ENCODE data around the gene GAS7.

The GAS7 gene

DNA sequence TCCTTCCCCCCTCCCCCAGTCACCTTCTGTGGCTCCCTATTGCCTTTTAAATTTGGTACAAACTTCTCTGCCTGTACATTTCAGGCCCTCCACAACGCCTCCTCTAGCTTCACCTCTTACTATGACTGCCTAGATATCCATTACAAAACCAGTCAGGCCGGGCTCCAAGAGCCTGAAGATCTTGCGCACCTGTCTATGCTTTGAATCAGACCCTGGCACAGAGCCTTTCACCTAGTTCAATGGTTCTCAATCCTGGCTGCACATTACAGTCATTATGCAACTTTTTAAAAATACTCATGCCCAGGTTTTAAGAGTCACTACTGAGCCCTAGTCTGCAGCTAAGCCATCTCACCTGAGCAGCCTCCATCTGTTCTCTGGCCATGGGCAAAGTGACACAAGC is 1.6 kb upstream of the GAS7 start:
- DNase-seq: no peak

DNA sequence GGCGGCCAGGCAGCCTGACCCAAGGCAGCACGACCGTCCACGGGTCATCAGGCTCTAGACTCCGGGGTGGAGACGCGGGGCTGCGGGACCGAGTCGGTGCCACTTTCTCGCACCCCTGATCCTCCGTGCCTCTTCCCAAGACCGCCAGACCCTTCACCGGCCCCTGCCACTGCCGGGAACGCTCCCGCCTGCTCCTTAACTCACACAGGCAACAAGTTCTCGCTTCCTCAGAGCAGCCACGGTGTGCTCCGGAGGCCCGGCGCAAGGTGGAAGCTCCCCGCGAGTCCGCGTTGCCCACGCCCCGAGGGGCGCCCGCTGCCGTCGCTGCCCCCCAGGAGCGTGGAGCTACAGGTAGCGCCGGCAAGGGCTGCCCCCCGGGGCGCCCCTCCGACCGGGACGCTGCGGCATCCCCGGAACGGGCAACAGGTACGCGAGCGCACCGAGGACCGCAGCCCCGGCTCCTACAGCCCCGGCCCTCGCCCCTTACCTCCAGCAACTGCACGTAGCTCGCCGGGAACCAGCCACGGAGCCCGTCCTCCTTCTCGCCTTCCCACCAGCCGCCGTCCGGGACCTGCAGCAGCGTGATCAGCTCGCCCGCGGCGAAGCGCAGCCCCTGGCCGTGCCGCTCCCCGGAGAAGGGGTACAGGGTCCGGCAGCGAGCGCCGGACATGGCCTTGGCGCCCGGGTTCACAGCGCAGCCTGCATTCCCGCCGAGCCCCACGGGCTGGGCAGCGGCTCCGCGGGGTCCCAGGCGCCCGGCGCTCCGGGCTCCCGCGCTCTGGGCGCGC is 491 bp downstream of the GAS7 start:
- DNase-seq: no peak

DNA sequence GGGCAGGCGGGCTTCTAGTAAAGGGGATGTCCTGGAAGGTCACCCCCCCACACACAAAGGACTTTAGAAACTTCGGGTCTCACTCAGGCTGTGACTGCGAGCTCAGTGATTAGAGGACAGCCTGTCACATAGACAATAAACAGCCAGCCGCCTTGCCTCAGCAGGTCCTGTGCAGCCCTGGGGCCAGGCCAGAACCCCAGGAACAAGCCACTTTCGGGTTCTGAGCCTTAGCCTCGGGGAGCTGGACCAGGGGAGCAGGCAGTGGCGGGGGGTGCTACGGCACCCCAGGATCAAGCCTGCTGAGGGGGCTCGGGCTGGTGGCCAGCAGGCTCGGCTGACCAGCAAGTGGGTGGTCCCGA is 1.1 kb downstream of the GAS7 start:
- no peak for DNase-seq

DNA sequence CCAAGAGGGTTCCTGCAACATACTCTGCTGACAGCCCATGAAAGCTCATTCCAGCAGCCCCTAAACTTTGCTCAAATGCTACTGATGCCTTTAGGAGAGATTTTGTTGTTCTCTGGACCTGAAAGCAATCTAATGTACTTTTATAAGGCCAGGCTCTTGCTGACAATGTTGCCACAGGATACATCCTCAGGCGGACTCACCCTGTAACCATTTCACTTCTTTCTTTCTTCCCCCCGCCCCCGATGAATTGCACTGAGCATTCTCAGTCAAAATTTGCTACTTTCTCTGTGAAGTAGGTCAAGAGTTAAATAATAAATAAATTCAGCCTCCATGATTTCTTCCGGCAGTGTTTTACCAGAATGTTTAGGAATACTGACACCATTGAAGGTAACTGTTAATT is 1.5 kb downstream of the GAS7 start:
- DNase-seq: no peak

DNA sequence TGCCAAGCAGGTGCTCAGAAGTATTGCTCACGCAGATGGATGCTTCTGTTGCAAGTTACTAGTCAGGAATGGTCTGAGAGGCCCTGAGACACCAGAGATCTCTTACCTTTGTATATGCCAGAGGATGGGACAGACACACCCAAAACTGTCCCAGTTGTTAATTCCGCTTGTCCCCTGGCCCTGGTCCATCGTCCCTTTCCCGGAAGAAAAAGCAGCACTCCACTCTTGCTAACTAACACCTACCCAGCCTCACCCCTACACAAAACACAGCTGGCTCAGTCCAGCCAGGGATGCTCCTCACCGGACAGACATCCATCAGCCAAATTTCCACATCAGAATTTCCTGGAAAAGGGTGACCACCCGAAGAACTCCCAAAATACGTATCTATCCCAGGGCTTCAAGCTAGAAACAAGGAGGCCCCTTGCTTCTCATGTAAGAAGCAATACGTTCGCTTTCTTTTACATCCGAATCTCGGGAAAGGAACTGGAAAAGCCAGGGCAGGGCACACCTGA is 2.0 kb downstream of the GAS7 start:
- no peak for DNase-seq

DNA sequence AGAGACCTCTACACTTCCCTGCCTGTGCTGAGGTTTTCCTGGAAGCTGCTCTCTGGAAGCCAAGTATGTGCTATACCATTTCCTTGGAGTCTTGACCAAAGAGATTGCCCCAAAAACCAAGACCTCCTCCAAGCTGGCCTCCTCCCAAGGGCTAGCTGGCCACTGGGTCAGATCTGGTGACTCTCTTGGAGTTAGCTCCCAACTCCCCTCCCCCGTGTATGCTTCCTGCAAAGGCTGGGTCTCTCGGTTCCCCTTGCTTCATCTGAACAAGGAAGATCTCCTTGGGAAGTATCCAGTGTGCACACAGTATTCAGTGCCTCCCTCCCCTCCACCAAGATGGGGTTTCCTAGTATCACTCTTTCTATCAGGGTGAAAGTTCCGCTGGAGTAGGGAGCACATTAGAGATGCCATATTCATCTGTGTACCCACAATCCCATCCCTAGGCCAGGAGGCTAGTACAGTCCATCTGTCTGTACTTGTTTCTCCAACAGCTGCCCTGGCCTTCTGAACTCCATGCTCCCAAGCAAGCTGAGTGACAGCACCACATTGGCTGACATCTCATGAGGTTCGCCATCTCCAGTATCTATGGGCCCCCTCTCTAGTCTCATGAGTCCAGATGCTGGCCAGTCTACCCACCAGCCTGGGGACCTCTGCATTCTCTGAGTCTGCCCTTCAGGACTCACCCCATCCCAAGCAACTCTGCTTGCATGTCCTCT is 3.2 kb downstream of the GAS7 start:
- DNase-seq: no peak

DNA sequence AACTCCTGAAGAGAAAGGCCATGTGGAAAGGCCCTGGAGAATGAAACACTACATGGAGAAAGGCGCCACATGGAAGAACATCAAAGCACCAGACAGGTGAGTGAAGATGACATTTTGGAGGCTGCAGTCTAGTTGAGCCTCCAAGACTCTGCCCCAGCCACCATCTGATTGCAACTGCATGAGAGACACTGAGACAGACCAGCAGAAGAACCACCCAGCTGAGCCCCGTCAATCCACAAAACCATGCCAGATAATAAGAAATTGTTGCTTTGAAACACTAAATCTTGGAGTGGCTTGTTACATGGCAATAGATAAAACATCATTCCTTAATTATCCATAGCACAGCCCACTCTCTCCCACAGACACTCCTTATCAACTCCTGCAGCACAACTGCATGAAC is 4.8 kb downstream of the GAS7 start:
- no peak for DNase-seq

DNA sequence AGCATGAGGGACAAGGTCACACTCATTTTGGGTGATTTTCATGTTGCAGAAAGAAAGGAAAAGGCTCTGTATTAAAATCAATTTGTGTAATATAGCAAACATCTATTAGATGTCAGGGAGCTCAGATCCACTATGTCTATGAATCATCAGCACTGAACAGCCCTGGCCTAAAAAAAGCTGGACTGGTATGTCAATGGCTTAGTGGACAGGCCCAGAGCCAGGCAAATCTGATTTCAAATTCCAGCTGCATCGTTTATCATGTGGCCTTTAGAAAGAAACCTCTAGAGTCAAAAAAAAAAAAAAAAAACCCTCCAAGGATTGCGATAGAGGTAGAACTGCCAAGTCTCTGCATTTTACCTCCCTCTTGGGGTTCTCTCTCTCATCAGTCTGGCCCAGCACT is 5.4 kb downstream of the GAS7 start:
- no peak for DNase-seq

DNA sequence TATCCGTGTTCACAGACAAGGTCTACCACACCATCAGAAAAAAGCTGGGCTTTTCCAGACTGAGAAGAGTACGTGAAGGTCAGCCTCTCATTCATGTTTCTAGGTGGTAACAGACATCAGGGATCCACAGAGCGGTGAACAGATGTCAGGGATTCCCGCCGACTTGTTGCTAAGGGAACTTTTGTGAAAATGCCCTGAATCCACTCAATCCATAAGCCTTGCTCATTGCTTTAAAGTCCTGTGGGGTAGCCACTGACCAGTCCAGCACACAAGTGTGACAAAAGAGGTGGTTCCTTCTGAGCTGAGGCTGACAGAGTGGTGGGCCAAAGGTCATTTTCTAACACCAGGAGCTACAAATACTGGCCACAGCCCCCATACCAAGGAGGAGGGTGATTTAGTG is 5.9 kb downstream of the GAS7 start:
- DNase-seq: no peak

DNA sequence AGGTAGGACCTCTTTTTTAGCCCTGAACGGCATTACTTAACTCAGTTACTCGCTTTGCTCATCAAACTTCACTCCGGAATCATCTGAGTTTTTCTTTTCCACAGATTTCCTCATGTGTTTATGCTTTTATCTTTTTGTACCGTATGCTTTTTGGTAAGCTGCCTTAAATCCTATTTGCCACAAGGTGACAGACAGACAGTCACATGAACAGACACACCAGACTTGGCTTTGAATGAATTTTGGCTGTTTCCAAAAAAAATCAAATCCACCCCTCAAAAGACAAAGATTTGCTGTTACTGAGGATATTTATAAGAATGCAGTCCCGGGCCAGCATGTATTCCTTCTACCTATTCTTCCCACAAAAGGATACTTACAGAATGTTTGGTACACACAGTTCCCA is 10.9 kb downstream of the GAS7 start:
- no peak for DNase-seq

DNA sequence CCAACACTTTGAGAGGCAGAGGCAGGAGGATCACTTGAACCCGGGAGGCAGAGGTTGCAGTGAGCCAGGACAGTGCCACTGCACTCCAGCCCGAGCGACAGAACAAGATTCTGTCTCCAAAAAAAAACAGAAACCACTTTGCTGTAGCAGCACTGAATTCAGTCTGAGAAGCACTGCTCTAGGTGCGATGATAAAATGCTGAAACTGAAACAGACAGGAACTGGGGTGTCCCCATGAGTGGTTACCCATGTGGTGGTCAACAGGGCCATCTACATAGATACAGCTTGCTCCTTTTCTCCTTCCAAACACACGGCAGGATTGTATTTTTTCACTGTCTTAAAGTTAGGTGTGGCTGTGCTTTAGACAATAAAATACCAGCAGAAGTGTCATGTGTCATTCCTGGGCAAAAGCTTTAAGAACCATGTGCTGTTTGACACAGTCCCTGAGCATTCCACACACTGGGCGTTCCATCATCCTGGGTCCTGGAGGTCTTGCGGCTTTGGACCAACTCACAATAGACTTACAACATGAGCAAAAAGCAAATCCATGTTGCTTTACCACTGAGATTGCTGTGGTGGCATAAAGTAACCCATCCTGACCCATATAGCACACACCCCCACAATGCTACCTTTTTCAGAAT is 11.5 kb downstream of the GAS7 start:
- no peak for DNase-seq

DNA sequence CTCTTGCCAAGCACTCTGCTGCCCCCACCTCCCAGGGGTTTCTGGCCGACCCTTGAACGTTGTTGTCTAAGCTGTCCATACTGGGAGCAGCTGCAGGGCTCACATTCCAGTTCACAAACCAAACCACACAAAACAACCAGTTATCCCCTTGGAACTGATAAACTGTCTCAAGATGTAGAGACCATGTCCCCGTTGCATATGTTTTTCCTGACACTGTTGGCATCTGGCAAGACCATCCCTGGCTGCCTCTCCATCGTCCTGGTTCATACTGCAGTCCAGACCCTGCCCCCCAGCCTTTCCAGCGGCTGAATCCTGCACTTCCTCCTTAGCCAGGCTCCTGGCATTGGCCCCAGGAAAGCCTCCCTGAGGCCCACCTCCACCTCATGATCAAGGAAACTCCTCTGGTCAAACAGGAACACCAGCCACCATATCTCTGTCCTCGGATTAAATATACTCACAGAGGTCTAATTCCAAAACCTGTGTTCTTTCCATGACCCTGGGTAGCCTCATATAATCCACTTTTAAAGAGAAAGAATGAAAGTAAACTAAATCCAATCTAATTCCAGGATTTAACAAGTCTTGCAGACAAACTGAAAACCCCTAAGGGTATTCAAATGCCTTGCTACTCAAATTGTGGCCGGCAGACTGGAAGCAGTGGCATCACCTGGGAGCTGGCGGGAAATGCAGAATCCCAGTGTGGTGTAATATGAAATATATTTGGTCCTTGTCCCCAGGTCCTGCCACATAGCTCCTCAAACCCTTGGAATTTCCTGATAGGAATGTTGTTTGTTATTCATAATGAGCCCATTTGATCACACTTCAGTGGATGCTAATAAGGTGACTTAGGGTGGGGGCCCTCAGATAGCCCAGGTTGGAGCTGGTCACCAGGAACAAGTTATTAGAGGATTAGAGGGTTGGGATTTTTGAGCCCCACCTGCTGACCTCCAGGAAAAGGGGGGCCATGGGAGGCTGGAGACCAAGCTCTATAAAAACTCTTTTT is 14.2 kb downstream of the GAS7 start:
- DNase-seq: no peak

DNA sequence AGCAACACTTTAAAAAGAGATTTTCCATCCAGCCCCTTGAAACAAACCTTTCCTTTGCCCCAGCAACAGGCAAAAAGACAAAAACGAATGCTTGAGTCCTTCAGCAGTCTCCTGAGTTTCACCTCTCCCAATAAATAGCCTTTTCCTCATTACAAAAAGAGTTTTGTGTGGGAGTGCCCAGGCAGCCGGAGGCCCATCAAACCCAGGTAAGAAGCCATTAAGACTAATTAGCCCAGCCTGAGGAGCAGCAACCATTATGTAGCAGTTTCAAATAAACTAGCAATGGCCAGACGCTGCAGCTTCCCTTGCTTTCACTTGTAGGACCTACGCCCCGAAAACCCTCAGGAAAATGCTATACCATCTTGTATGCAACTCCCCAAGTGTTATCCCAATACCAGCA is 15.6 kb downstream of the GAS7 start:
- no peak for DNase-seq

DNA sequence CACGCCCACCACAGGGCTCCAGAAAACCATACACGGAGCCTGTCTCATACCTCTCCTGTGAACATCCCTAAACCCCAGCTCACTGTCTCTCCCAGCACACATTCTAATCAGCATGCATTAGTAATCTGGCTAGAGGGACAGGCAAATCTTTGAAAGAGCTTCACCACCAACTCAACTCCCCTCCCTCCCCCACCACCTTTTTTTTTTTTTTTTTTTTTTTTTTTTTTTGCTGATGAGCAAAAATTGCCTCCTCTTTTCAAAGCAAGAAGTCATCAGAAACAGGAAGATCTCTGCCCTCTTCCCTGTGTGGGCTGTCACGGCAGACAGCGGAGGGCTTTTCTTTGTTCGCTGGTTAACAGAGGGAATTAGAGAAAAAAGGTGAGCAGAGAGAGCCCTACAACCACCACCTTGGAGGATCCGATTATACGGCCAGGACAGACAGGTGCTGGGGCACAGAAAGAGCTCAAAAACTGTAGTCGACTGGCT is 19.9 kb downstream of the GAS7 start:
- no peak for DNase-seq

DNA sequence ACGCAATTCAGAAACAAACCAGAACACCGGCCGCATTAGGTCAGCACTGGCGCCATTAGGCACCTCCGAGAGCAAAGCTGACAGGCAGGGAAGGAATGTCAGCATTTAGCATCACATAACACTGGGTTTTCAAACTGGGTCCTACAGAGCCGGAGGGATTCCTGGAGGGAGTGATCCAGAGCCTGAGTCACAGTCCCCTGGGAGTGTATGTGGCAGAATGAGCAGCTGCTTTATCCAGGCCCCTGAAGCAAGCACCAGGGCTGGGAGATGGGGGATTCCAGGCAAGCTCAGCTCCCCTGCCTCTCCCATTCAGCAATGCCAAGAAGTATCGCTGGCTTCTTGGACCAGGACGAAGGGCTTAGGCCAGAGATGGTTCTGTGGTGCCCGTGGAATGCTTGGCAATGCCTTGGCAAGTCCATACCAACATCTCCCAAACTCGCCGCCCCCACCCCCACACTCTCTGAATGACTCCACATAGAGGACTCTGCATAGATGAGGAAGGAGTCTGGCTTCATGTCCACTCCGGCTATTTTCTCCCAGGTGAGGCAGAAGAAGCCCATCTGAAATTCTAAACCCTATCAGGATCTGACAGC is 20.4 kb downstream of the GAS7 start:
- no peak for DNase-seq

DNA sequence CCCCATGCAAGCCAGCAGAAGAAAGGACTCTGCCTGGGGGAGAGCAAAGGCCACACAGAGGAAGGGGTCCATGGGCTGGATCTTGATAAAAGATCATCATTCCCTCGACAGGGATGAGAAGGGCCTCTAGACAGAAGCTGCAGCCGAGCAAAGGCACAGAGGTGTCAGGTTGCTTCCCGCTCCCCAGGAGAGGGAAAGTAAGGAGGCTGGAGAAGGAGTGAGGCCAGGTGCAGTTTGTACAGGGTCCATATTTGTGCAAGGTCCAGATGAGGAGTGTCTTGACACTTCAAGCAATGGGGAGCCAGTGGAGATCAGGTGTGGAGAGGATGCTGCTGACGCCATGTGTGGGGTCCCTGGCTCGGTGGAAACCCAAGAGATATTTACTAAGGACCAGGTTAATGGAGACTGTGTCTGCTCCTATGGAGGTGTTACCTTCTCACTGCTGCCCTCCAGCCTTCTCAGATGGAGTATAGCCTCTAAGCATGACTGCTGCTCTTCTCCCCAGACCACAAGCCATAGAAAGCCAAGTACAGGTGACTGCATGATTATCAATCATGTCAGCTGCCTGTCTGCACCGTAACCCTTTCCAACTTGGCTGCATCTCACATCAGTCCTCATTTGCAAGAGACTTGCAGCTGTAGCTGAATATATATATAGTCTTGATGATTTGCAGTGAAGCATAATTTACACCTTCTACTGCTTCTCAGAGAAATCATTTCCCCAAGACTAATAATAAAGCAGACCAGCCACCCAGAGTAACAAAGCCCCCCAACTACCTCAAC is 21.1 kb downstream of the GAS7 start:
- no peak for DNase-seq

DNA sequence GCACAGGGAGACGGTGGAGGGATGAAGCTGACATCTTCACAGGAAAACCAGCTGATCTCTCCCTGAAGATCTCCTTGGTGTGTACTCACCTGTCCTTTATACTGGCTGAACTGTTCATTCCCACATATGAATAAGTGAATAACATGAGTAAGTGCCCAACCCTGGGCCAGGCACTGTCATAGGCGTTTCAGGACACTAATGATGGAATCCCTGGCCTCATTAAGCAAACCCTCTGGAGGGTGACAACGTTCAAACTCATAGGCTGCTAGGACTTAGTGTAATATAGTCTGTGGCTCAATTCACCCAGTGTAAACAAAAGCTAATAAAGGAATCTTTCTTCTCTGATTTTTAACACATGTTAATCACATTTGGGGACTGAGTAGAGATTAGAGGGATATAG is 24.5 kb downstream of the GAS7 start:
- no peak for DNase-seq

DNA sequence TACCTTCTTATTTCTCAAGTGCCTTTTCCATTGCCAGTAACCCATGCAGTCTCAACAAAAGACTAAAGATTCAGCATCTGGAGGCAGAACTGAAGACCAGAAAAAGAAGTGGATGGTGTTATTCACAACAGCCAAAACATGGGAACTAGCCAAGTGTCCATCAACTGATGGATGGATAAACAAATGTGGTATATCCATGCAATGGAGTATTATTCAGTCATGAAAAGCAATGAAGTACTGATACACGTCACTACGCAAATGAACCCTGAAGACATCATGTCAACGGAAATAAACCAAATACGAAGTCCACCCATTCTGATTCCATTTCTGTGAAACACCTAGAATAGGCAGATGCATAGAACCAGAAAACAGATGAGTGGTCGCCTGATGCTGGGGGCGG is 25.6 kb downstream of the GAS7 start:
- no peak for DNase-seq

DNA sequence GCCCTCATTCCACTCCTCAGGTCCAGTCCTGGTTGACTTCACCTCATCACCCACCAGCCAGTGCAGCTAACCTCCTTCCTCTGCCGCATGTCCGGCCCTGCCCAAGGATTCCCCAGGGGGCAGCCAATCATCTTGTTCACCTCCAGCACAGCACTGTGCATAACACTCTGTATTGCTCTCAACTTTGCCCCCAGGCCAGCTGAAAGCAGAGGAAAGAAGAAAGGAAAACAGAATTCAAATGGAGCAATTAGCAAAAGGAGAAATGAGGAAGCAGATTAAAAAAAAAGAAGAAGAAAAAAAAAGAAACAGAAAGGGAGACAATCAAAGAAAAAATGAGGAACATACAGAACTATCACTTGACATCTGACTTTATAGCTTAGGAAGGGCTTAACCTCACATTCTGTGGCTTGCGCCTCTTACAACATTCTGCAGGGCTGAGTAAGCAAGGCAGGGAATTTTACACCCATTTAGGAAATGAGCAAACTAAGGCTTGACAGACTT is 26.1 kb downstream of the GAS7 start:
- no peak for DNase-seq

DNA sequence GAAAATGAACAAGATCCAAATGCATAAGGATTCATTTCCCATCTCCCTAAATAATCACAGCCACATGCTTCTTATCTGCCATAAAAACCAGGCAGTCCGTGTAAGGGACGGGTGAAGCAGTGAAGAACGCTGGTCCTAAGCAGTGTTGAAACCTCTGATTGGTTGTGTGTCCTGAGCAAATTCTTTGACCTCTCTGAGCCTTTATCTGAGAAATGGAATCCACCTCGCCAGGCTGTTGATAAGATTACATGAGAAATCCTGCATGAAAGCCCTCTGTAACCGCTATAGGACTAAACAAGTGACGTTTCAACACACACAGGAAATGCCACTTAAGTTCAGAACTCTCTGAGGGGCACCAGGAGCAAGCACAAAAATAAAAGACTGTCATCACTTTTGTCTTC is 26.8 kb downstream of the GAS7 start:
- no peak for DNase-seq

DNA sequence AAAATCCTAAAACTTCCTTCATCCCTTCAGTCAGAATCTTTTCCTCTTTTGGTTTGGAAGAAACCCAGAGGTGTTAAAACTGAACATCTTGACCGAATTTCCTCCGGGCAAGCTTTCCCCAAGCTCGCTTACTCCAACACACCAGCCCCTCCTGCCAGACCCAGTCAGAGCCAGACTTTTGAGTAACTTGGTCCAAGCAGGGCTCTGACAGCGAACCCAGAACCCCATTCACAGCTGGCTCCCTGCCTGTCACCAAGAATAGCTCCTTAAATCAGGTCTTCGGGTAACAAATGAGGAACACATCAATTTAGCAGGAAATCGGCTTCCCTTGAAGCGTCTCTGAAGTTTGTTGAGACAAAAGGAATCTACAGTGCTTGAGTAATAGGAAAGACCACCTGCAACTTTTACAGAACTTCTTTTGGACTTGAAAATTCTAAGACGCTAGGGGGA is 27.3 kb downstream of the GAS7 start:
- DNase-seq: no peak

Data from NCI-H524 treated with DMSO at 0.1 percent for 48 hours (cell line).